Breast epithelium (tissue), 3 donors: ENCODE data around the gene PAFAH1B1.

Experiments
- POLR2A ChIP-seq: fragments of 450-650 bp; IDR thresholded peaks from one replicate; pipeline ENCODE4 v1.6.1; 2016; ENCODE audit warnings: antibody characterized with exemption, mild to moderate bottlenecking, moderate library complexity
- POLR2AphosphoS5 ChIP-seq, 3 donors: sonication (generic); formaldehyde crosslinking; IDR thresholded peaks; one replicate each; pipeline ENCODE4 v1.6.1; 2017; ENCODE audit warnings: antibody characterized with exemption in 3 of 3
- TF ChIP-seq, protein P1 (sequence below), 3 donors: fragments of 450-650 bp; IDR thresholded peaks; one replicate each; pipeline ENCODE4 v1.5.1; 2016 to 2017; ENCODE audit warnings: antibody characterized with exemption in 3 of 3, mild to moderate bottlenecking in 3 of 3, moderate library complexity in 3 of 3

DNA sequence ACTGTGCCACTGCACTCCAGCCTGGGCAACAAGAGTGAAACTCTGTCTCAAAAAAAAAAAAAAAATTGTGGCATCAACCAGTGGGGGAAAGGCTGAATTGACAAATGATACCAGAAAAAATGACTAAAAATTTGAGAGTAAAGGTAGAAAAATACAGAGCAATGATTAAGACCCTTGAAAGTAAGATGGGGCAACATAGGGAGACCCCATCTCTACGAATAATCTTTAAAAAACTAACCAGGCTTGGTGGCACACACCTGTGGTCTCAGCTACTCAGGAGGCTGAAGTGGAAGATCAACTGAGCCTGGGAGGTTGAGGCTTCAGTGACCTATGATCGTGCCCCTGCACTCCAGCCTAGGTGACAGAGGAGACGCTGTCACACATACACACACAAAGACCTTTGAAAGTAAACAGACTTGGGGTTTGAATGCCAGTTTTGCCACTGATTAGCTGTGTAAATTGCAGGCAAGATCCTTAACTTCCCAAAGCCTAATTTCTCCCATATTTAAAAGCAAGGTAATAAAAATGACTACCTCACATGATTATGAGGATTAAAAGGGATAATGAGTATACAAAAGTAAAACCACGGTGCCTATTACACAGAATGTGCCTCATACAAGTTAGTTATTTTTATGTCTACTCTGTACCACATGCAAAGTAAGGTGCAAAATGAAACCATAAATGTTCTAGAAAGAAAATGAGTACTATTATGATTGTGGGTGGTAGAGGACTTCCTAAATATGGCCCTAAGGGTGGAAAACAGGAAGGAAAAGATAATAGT lies 21.7 kb upstream of the PAFAH1B1 start:
- TF ChIP-seq, protein P1, sequence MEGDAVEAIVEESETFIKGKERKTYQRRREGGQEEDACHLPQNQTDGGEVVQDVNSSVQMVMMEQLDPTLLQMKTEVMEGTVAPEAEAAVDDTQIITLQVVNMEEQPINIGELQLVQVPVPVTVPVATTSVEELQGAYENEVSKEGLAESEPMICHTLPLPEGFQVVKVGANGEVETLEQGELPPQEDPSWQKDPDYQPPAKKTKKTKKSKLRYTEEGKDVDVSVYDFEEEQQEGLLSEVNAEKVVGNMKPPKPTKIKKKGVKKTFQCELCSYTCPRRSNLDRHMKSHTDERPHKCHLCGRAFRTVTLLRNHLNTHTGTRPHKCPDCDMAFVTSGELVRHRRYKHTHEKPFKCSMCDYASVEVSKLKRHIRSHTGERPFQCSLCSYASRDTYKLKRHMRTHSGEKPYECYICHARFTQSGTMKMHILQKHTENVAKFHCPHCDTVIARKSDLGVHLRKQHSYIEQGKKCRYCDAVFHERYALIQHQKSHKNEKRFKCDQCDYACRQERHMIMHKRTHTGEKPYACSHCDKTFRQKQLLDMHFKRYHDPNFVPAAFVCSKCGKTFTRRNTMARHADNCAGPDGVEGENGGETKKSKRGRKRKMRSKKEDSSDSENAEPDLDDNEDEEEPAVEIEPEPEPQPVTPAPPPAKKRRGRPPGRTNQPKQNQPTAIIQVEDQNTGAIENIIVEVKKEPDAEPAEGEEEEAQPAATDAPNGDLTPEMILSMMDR (IDR thresholded peaks at IDR 0.05) = no peak
- TF ChIP-seq POLR2AphosphoS5 (IDR thresholded peaks at IDR 0.05) = no peak
- TF ChIP-seq POLR2A = no peak
